LoVo (cell line): ENCODE data around the gene ENTHD1.
"Not testable (repeated sequence)": the region's sequence is repeated elsewhere in the genome, so short reads cannot be mapped to it uniquely, and the experiment has no call there.

Experiments
- DNase-seq: peaks from one replicate; pipeline ENCODE4 v3.0.0-alpha.2; 2016; ENCODE audit warnings: low spot score

ENTHD1 gene

DNA sequence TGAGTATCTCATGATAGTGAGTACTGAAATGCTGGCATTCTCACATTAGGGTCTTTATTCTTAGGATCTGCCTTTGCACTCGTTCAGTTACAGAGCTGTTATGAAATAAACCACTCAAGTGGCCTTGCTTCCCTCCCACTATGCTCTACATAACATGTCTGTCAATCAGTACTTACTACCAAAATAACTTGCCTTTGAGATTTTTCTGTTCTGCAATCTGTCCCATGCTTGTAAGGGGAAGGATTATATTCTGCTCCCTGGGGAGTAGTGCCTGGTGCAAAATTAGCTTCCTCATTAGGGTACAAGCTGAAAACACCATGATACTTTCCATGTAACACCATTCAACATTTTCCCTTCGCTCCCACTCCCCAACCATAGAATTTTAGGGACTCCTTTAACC lies 5.4 kb upstream of the ENTHD1 start:
- DNase-seq = no peak

DNA sequence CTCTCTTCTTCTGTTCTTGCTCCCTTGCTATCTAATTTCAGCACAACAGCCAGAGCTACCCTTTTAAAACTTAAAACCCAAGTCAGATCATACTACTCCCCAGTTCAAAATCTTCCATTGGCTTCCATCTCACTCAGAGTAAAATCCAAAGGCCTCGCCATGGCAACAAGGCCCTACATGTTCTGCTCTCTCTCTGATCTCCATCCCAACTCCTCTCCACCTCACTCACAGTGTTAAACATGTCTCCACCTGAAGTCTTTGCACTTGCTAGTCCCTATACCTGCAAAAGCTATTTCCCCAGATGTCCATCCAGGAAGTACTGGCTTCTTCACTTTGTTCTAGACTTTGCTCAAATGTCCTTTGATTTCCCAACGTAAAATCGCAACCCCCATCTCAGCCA lies 4.3 kb upstream of the ENTHD1 start:
- no peak for DNase-seq

DNA sequence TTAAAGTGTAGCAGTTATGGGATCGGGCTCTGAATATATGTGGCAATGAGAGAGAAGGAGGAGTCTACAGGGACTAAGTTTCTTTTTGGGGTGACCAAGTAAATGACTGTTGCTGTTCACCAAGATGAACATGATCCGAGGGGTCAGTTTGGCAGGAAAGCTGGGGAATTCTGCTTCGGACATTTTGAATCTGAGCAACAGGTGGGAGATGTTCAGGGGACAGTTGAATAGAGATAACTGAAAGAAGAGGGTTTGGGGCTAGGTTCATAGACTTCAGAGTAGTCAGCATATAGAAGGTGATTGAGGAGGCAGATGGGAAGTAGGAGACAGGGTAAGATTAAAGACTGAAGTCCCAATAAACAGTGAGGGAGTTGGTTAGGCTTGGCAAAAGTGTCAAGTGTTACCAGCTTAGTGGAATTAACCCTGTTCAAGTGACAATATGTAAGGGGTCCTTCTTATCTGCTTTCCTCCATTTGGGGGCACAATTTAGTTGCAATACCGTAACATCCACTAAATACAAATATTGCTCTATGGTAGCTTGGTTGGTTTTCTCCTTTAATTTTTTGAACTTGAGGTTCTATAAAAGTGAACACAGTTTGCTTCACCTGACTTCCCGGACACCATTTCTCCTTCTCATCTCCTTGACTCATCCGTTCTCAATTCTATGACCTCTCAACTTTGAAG lies 2.9 kb upstream of the ENTHD1 start:
- DNase-seq = no peak

DNA sequence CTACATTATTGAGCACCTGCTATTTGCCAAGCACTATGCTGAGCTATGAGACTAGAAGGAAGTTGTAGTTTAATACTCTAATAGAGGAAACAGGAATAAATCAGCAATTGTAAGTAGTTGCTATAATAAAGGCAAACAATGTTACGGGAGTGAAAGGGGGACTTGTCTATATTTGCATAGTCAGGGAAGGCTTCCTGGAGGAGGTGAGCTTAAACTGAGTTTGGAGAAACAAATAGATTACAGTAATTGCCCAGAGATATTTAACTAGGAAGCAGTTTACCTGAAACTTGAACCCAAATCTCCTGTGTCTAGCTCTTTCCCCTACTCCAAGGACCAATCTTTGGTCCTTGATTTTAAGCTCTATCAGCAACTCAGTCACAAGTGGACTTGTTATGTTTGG lies 2.1 kb upstream of the ENTHD1 start:
- DNase-seq = no peak

DNA sequence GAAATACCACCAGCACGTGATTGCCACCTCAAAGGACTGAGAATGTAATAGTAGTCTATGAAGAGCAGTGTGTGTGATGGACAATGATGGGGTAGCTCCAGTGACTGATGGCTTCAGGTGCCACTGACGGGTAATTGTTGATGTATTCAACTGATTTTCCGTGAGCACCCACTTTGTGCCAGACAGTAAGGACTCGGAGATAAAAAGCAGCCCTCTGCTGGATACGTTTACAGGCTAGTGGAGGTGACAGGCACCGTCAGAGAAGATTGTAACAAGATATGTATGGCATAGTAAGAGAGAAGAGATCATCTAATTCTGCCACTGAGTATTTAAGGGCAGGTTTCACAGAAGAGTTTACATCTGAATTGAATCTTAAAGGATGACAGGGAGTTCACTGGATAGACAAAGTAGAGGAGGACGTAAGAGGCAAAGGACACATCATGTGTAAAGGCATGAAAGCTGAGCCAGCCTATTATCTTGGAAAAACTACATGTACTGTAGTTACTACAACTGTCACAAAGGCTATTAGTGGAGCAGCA lies 1.1 kb upstream of the ENTHD1 start:
- DNase-seq = no peak

DNA sequence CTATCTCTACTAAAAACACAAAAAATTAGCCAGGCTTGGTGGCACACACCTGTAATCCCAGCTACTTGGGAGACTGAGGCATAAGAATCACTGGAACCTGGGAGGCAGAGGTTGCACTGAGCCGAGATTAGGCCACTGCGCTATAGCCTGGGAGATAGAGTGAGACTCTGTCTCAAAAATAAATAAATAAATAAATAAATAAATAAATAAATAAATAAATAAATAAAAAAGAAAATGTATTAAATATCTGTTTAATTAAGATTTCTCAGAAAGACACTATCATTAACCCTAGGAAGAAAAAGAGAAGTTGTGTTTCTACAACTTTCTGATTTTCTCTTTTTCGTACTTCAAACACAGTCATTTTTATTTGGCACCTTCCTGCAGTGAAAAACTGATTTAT lies 3.6 kb downstream of the ENTHD1 start:
- DNase-seq = not testable (repeated sequence)

DNA sequence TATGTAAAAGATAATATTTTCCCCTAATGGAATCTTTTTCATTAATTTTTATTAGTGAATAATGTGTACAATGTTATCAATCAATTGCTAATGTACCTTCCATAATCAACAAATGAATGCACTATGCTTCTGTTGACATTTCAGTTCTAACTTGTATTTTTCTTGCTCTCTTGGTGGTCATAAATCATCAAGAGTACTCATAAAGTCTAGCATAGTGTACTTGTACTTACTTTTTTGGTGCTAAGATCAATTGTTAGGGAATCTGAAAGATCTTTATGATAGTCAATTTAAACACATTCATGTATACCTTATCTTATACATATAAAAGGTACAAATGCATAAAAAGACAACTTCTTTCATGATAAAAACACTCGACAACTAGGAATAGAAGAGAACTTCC lies 10.5 kb downstream of the ENTHD1 start:
- DNase-seq = no peak

DNA sequence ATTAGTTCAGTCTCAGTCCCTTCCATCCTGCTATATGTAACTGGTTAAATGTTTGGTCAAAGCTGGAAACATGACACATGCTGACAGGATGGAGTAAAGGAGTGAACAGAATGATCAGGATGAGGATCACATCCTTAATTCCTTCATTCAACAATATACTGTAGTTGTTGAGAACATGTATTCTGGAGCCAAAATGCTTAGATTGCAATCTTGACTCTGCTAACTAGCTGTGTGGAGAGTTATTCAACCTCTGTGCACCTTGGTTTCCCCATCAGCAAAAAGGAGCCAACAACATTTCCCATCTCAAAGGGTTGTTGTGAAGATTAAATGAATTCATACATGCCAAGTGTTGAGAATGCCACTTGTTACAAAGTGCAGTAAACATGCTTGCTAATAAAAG lies 12.8 kb downstream of the ENTHD1 start:
- DNase-seq = no peak

DNA sequence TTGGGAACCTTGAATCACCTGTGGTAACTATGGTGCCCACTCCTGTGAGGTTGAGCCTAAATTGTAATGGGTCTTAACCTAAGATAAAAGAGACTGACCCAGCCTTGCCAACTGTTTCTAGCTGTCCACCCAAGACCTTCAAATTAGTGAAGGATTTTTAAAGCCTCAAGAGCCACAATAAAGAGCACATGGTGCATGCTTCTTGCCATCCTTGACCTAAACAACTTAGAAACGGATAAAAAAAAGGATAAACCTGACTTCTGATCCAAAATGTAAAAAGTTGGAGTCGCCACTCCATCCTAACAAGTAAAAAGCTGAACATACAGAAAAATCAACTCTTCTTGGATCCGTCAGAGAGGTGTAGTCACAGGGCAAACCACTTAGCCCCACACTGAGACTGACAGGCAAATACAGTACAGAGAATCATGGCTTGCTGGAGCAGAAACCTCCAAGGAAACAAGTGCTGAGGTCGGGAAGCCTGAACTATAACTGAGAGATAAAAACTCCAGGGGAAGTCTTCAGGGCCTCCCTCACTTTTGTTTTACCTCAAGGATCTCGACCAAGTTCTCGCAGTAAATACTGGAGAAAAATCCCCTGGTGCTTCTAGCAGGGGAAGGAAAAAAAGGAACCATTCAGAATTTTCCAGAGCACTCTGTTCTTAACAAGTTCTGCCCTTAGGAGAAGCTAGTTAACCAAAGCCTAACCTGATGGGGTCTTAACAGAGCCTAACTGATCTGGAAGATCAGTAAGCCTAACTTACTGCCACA lies 16.3 kb downstream of the ENTHD1 start:
- no peak for DNase-seq

DNA sequence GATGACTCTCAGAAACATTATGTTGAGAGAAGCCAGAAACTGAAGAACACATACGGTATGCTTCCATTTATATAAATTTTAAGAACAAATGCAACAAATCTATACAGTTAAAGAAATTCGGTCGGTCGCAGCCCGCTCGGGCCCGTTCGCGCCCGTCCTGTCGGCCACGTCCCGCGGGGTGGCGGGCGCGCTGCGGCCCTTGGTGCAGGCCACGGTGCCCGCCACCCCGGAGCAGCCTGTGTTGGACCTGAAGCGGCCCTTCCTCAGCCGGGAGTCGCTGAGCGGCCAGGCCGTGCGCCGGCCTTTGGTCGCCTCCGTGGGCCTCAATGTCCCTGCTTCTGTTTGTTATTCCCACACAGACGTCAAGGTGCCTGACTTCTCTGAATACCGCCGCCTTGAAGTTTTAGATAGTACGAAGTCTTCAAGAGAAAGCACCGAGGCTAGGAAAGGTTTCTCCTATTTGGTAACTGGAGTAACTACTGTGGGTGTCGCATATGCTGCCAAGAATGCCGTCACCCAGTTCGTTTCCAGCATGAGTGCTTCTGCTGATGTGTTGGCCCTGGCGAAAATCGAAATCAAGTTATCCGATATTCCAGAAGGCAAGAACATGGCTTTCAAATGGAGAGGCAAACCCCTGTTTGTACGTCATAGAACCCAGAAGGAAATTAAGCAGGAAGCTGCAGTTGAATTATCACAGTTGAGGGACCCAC lies 18.2 kb downstream of the ENTHD1 start:
- DNase-seq = not testable (repeated sequence)

DNA sequence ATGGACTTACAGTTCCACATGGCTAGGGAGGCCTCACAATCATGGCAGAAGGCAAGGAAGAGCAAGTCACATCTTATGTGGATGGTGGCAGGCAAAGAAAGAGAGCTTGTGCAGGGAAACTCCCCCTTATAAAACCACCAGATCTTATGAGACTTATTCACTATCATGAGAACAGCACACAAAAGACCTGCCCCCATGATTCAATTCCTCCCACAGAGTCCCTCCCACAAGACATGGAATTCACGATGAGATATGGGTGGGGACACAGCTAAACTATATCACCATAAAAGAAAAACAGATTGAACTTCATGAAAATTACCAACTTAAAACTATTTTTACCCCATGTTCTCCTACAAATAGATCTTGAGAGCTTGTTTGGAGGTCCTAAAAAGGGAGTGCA lies 19.6 kb downstream of the ENTHD1 start:
- DNase-seq = no peak

DNA sequence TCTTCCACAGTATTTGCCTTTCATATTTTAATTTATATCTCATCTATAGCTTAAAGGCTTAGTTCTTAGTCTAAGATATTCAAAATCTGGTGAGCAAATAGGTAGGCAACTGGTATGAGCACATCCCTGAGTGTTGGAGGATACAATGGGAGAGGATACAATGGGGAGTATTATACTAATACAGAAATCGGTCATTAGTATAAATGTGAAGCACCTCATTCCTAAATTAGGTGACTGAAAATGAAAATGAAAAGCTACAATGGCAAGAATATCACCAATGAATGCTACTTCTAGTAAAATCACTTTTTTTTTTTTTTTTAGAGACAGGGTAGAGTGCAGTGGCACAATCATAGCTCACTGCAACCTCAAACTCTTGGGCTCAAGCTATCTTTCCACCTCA lies 21.0 kb downstream of the ENTHD1 start:
- no peak for DNase-seq

DNA sequence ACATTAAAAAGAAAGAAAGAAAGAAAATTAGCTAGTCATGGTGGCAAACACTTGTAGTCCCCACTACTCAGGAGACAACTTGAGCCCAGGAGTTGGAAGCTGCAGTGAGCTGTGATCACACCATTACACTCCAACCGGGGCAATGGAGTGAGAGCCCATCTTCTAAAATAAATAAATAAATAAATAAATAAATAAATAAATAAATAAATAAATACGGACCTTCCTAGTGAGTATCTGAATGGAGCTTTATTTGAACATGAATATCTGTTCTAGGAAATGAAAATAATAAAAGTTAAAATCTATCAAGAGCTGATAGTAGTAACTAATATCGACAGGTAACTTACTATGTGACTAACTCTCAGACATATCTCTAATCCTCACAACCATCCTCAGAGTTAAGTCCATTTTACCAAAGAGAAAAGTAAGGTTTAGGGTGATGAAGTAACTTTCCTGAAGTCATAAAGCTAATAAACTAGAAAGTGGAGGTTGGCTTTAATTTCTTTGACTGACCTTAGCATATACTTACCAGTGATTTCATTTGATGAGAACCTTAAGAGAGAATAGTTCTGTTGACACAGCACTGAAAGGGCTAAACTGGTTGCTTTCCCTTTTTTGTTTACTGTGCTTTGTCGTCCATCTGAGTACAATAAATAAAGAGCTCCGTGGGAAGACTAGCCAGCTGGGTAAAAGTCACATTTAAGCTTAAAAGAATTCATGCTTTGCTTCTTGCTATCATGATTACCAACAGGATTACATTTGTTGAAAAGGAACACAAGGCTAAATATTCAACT lies 22.4 kb downstream of the ENTHD1 start:
- DNase-seq = no peak

DNA sequence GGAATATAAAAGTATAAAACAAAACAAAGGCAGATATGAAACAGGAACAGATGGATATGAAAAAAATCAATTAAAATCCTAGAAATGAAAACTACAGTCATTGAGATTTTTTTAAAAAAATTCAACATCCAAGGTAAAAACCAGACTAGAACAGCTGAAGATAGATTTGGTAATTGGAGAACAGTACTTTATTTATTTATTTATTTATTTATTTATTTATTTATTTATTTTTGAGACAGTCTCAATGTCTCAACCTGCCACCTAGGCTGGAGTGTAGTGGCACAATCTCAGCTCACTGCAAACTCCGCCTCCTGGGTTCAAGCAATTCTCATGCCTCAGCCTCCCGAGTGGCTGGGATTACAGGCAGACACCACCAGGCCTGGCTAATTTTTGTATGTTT lies 23.8 kb downstream of the ENTHD1 start:
- not testable (repeated sequence) for DNase-seq

DNA sequence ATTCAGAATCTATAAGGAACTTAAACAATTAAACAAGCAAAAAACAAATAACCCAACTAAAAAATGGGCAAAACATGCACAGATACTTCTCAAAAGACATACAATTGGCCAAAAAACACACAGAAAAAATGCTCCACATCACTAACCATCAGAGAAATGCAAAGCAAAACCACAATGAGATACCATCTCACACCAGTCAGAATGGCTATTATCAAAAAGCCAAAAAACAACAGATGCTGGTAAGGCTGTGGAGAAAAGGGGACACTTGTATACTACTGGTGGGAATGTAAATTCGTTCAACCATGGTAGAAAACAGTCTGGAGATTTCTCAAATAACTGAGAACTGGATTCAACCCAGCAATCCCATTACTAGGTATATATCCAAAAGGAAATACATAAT lies 24.8 kb downstream of the ENTHD1 start:
- DNase-seq = no peak

DNA sequence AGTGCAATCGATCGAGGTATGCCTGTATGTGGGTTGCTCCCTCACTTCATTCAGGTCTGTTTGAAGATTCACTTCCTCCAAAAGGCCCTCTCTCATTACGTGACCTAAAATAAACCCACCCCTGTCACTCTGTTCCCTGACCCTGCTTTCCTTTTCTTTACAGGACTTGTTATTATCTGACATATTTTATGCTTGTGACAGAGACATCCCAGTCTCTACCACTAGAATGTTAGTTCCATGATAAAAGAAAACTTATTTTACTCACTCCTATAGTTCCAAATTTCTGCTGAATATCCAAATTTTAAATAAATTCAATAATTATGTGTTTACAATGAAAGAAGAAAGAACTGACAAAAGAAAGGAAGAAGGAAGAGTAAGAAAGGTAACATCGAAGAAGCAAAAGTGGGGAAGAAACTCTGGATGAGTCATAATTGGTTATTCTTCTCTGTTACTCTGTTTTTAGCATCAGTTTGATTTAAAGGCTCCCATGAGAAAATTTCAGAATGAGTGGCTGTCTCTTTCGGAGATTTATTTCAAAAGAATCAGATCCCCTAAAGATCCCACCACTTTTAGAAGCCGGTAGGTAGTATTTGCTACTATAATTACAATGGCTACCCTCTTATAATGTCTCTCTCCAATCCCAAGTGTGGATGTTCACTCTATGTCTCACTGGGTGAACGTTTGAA lies 33.5 kb downstream of the ENTHD1 start:
- no peak for DNase-seq

DNA sequence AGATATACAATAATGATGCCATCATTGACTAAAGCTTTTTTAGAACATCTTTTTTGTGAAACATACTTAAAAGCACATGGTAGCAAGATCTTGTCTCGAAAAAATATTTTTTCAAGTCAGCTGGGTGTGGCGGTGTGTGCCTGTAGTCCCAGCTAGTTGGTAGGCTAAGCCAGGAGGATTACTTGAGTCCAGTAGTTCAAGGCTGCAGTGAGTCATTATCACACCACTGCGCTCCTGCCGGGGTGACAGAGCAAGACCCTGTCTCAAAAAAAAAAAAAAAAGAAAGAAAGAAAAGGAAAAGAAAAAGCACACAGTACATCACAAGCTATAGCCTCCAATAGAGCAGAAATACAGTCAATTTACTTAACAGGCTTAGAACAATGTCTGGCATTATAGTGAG lies 37.0 kb downstream of the ENTHD1 start:
- no peak for DNase-seq

DNA sequence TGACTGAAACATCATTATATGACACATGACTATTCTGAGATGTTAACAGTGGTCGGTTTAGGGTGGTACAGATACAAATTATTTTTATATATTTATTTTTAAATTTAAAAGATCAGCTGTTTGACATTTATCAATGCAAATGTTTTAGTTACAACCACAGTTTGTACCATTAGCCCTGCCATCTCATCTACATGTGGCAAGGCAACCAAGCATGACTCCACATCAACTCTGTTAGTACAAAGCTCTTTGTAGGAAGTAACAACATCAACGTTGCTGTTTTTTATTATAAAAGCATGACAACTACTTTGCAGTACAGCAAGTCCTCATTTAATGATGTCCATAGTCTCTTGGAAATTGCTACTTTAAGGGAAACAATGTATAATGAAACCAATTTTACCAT lies 40.8 kb downstream of the ENTHD1 start:
- DNase-seq = no peak

DNA sequence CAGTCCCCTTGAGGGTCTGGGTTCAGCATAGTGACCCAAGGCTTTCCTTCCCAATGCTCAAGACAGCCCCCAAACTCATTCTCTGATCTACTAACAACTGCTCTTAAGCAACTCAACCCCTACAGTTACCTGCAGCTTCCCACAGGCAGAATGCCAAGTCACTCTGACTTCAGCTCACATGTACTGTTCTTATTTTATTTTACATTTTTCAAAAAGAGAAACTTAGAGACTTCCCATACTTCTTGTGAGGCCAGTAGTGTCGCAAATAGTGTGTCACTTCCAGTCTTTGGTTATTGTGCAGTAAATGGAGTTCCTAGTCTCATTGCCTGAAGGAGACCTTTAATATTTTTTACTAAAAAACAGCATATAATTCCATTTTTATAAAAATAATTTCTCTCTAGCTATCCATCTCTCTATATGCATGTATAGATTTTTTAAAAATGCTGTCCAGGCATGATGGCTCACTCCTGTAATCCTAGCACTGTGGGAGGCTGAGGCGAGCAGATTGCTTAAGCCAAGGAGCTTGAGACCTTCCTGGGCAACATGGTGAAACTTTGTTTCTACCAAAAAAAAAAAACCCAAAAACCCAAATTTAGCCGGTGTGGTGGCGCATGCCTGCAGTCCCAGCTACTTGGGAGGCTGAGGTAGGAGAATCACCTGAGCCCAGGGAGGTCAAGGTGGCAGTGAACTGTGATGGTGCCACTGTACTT lies 41.8 kb downstream of the ENTHD1 start:
- DNase-seq = no peak

DNA sequence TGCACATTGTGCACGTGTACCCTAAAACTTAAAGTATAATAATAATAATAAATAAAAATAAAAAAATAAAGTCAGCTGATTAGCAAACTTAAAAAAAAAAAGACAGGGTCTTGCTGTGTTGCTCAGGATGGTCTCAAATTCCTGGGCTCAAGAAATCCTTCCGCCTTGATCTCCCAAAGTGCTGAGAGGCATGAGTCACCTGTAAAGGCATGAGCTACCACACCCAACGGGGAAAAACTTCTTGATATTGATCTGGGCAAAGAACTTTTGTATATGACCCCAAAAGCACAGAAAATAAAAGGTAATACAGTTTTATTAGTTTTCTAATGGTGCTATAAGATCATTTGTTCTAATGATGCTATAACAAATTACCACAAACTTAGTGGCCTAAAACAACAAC lies 46.1 kb downstream of the ENTHD1 start:
- peak; percentile 8 for DNase-seq

DNA sequence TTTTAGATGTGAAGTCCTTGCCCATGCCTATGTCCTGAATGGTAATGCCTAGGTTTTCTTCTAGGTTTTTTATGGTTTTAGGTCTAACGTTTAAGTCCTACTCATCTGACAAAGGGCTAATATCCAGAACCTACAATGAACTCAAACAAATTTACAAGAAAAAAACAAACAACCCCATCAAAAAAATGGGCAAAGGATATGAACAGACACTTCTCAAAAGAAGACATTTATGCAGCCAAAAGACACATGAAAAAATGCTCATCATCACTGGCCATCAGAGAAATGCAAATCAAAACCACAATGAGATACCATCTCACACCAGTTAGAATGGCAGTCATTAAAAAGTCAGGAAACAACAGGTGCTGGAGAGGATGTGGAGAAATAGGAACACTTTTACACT lies 47.0 kb downstream of the ENTHD1 start:
- not testable (repeated sequence) for DNase-seq
